ENCODE measurements around the gene COL23A1. TPM values are rescaled to one million over a fixed set of nuclear protein-coding genes. Genes with fewer than 3 reads are reported as not detected.

COL23A1 gene
- total RNA-seq, 4 donors from 2014 or later: 2.5 to 3.4 (median 3.0) TPM

DNA sequence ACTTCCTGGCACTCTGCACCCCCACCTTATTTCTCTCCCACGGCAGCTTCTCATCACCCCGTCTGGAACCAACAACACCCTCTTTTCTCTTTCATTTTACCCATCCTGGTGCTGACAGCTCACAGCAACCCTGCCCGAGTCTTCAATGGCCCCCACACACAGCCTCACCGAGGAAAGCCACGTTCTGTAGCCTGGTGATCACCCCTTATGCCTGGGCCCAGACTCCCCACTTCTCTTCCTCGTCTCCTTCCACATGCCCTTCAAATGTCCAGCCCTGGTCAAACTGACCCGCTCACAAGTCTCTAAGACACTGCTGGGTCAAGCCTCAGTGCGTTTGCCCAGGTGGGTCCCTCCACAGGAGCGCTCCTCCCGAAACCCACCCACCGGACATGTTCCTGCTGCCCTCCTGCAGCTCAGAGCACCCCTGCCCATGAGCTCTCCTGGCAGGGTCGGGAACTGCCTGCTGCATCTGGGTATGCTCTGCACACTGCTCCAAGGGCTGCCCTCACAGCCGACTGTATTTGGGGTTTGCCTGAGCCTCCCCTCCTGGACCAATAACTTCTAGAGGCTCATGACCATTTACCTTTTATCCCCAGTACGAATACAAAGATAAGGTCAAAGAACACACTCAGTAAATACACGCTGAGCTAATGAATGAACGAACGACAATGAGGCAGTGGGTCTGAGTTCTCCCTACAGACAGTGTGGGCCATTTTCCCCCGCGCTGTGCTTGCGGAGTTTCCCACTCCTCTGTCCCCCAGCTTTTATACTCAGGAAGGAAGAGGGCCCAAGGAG lies 202.9 kb downstream of the COL23A1 start:
- peak in 1 of 2 donors; percentile 78 for DNase-seq (ENCODE audit: low spot score in 2 of 2)
- intact Hi-C loops (cut with DNase I; ENCODE audit: low total_unique reads): no loop called here
- TF ChIP-seq, protein P1, sequence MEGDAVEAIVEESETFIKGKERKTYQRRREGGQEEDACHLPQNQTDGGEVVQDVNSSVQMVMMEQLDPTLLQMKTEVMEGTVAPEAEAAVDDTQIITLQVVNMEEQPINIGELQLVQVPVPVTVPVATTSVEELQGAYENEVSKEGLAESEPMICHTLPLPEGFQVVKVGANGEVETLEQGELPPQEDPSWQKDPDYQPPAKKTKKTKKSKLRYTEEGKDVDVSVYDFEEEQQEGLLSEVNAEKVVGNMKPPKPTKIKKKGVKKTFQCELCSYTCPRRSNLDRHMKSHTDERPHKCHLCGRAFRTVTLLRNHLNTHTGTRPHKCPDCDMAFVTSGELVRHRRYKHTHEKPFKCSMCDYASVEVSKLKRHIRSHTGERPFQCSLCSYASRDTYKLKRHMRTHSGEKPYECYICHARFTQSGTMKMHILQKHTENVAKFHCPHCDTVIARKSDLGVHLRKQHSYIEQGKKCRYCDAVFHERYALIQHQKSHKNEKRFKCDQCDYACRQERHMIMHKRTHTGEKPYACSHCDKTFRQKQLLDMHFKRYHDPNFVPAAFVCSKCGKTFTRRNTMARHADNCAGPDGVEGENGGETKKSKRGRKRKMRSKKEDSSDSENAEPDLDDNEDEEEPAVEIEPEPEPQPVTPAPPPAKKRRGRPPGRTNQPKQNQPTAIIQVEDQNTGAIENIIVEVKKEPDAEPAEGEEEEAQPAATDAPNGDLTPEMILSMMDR (IDR thresholded peaks at IDR 0.05): no peak
- no peak for TF ChIP-seq POLR2A (IDR thresholded peaks at IDR 0.05)
- no peak overlapping the region for H3K4me3 ChIP-seq (ENCODE audit: low read depth, poor library complexity, severe bottlenecking)
- 89 to 90% methylated on average over 20 of the region's 20 CpGs for WGBS, 2 donors

DNA sequence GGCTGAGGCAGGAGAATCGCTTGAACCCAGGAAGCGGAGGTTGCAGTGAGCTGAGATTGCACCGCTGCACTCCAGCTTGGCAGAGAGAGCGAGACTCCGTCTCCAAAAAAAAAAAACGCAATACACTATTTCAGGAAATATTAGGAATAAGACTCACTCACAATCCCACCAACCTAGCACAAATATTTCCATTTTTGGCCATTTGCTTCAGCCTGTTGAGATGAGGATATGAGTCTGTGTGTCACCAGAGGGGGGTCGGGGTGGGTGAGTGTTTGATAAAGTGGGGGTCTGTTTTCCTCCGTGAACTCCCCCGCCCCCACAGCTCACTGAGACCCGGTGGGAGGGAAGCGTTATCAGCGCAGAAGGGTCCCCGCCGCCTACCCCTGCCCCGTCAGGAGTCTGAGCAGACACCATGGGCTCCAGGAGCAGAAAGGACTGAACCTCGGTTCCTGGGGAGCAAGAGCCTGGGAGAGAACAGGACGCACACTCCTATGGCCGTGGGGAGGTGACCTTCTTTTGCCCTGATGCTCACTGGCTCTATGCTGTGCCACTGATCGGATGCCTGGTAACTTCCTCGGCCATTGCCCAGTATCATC lies 203.8 kb downstream of the COL23A1 start:
- no peak for TF ChIP-seq POLR2A (IDR thresholded peaks at IDR 0.05)
- TF ChIP-seq, protein P1 (IDR thresholded peaks at IDR 0.05): no peak
- no peak for DNase-seq (ENCODE audit: low spot score in 2 of 2)
- WGBS, 2 donors: 87 to 90% methylated on average over 20 of the region's 20 CpGs
- H3K4me3 ChIP-seq (ENCODE audit: low read depth, poor library complexity, severe bottlenecking): no peak overlapping the region
- intact Hi-C loops (cut with DNase I; ENCODE audit: low total_unique reads): no loop called here

DNA sequence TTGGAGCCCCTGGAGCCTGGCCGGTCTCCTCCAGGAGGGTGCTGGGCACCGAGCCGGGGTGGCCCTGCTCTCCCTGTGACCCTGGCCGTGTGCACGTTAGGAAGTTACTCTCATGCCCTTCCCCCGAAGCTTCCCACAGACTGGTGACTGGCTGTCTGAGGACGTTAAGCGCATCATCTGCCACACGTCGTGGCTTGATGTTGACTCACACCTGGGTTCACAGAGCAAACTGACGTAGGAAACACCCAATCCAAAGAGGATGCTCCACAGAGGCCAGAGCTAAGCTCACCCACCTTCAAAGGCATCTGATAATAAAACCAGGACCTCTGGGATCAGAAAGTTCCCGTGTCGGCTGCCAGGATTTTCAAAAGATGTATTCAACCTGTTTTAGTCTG lies 204.7 kb downstream of the COL23A1 start:
- 56 to 62% methylated on average over 13 of the region's 13 CpGs for WGBS, 2 donors
- no peak overlapping the region for H3K4me3 ChIP-seq (ENCODE audit: low read depth, poor library complexity, severe bottlenecking)
- no peak for TF ChIP-seq POLR2A (IDR thresholded peaks at IDR 0.05)
- TF ChIP-seq, protein P1 (IDR thresholded peaks at IDR 0.05): no peak
- DNase-seq (ENCODE audit: low spot score in 2 of 2): no peak
- intact Hi-C loops (cut with DNase I; ENCODE audit: low total_unique reads): no loop called here

DNA sequence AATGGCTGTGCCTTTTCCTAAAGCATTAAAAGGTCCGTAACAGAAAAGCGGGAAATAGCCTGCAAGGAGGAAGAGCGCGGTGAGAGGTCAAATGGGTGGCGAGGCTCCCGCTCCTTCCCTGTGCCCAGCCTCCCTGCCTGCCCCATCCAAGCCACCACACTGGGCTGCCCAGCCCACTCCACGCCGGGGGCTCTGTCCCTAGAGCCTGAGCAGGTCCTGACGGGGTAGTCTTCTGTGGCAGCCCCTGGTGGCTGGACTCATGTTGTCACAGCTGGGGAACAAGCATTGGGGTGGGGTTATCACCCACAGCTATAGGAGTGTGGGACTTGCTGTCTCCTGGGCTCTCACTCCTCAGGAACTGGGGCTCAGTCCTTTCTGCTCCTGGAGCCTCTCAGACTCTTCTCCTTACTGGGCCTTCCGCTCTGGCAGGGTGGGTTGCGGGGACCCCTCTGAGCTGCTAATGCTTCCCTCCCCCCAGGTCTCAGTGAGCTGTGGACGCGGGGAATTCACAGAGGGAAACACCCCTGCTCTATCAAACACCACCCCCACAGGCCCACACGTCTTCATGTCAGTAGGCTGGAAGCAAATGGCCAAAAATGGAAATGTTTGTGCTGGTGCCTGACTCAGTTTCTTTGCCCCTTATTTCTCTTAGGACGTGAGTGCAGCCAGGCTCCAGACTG lies 205.2 kb downstream of the COL23A1 start:
- intact Hi-C loops (cut with DNase I; ENCODE audit: low total_unique reads): no loop called here
- whole genome bisulfite sequencing, 2 donors: 85 to 87% methylated on average over 15 of the region's 15 CpGs
- no peak for DNase-seq (ENCODE audit: low spot score in 2 of 2)
- TF ChIP-seq, protein P1 (IDR thresholded peaks at IDR 0.05): no peak
- no peak for TF ChIP-seq POLR2A (IDR thresholded peaks at IDR 0.05)
- no peak overlapping the region for H3K4me3 ChIP-seq (ENCODE audit: low read depth, poor library complexity, severe bottlenecking)

DNA sequence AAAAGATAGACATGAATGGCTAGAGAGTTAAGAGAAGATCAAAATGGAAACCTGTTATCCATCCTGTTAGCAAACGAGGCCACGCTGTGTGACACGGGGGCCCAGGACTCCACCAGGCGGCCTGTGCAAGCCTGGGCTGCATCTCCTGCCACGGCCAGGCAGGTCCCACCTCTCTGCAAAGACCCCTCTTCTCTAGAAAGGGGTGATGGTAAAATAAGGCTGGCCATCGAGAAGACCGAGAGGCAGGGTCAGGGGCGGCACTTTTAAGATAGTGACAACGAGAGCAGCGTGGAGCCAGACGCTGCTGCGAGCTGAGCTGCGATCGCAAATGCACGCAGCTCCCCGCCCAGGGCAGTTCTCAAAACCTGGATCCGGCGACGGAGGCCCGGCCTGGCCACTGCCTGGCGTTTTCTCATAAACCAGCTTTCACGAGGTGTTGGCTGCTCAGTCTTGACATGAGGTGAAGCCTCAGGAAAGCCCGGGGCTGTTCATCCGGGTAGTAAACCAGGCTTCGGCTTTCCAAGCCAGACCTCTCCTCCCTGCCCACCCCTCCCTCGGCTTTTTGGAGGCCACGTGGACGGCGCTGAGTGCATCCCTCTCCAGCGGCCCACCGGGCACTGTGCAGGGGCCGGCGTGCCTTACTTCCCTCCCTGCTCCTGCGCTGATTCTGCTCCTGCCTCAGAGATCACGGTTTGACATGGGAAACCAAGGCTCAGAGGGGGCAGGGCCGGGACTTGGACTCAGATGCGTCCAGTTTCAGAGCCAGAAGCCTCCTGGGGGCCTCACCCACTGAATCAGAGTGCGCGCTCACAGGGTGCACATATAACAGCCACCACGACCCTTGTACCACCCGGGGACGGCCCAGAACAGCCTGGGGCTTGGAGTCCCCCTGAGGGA lies 206.0 kb downstream of the COL23A1 start:
- H3K4me3 ChIP-seq (ENCODE audit: low read depth, poor library complexity, severe bottlenecking): no peak overlapping the region
- 59 to 65% methylated on average over 41 to 42 of the region's 42 CpGs for WGBS, 2 donors
- intact Hi-C loops (cut with DNase I; ENCODE audit: low total_unique reads): no loop called here
- DNase-seq (ENCODE audit: low spot score in 2 of 2): no peak
- no peak for TF ChIP-seq POLR2A (IDR thresholded peaks at IDR 0.05)
- TF ChIP-seq, protein P1 (IDR thresholded peaks at IDR 0.05): no peak

Data from lower leg skin (tissue), 4 donors.